Measurements from ENCODE around the gene PMP22. TPM values are rescaled to one million over a fixed set of nuclear protein-coding genes. Genes with fewer than 3 reads are reported as not detected.

Gene PMP22
- polyA plus RNA-seq, 1 donor from 2014 or later, result not detected

DNA sequence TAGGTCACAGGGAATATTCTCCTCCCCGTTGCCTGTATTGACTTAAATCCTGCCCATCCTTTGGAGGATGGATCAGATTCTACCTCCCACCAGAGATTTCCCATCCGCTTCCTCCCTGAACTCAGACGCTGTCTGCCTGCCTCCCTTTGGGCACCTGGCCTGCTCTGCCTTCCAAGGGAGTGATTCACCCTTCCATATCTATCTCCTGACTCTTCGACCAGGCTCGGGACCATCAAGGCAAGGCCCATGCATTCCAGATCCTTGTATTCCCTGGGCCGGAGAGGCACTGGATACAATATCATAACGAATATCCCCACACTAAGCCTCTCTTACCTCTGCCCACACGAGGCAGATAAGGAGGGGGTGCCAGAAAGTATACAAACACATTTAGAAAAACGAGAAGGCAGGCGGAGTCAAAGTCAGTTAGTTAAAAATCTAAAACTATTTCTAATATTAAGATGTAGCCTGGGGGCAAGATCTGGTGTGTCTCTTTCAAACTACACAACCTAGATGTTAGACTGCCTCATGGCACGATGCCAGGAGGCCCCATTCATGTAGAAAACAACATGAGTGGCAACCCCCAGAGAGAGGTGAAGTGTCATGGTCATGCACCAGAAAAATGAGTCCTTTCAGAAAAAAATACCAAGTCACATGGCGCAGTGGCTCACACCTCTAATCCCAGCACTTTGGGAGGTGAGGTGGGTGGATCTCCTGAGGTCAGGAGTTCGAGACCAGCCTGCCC, 9.2 kb downstream of the PMP22 start:
- Histone ChIP-seq H2AFZ (ENCODE audit: low read depth, low read length) (no peak overlapping the region), H3K4me2 (ENCODE audit: low read length) (no peak overlapping the region), H3K9me2 (ENCODE audit: insufficient read depth, low read length) (no peaks in the 10 kb centered on the region), H3K9me3 (ENCODE audit: low read length) (no peaks in the 10 kb centered on the region), H3K36me3 (ENCODE audit: insufficient read depth, low read length) (no peaks in the 10 kb centered on the region), H3F3A (ENCODE audit: insufficient read depth, low read length, poor library complexity, severe bottlenecking) (no peaks in the 10 kb centered on the region), H3K9ac (ENCODE audit: low read length) (no peak overlapping the region), H3K27ac (ENCODE audit: low read length) (no peak overlapping the region), H3K4me3 (ENCODE audit: low read length) (no peak overlapping the region), H4K20me1 (ENCODE audit: insufficient read depth) (no peaks in the 10 kb centered on the region), H3K27me3 (ENCODE audit: insufficient read depth, low read depth, low read length) (peaks cover 12% of the 10 kb centered on the region), H3K79me2 (replicated peaks; ENCODE audit: insufficient read depth, low read length) (no peaks in the 10 kb centered on the region)
- TF ChIP-seq RAD21 (conservative IDR thresholded peaks at IDR 0.05) (no peak), SMC3 (conservative IDR thresholded peaks at IDR 0.05; ENCODE audit: poor library complexity) (no peak), EP300 (conservative IDR thresholded peaks at IDR 0.05; ENCODE audit: poor library complexity, severe bottlenecking) (no peak)
- TF ChIP-seq, protein P1, sequence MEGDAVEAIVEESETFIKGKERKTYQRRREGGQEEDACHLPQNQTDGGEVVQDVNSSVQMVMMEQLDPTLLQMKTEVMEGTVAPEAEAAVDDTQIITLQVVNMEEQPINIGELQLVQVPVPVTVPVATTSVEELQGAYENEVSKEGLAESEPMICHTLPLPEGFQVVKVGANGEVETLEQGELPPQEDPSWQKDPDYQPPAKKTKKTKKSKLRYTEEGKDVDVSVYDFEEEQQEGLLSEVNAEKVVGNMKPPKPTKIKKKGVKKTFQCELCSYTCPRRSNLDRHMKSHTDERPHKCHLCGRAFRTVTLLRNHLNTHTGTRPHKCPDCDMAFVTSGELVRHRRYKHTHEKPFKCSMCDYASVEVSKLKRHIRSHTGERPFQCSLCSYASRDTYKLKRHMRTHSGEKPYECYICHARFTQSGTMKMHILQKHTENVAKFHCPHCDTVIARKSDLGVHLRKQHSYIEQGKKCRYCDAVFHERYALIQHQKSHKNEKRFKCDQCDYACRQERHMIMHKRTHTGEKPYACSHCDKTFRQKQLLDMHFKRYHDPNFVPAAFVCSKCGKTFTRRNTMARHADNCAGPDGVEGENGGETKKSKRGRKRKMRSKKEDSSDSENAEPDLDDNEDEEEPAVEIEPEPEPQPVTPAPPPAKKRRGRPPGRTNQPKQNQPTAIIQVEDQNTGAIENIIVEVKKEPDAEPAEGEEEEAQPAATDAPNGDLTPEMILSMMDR (IDR thresholded peaks at IDR 0.05; ENCODE audit: poor library complexity, severe bottlenecking), result no peak

DNA sequence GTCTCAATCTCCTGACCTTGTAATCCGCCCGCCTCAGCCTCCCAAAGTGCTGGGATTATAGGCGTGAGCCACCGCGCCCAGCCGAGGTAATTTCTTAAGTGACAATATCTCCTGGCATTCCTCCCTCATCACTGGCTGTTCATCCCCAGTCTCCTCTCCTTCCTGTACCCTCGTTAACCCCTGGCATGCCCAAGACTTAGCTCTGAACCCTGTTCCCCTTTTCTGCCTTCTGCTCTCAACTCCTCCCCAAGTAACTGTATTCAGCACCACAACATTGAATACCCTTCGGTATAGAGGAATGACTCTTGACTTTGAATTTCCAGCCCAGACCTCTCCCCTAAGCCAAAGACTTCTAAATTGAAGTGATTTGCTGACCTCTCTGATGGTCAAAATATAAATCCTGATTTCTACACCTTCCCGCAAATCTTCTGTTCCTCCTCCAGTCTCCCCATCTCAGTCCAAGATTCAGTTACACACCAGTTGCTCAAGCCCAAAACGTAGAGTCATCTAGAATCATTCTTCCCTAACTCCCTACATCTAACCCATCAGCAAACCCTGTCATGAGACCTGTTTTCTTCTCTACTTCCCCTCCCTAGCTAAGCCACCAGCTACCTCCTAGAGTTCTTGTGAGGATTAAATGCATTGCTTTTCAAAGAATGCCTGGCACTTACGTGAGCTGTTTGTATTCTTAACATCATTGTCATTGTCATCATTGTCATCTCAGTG, 14.8 kb downstream of the PMP22 start:
- no peak overlapping the region for H3K27ac ChIP-seq (ENCODE audit: low read length)
- no peak overlapping the region for H2AFZ ChIP-seq (ENCODE audit: low read depth, low read length)
- no peaks in the 10 kb centered on the region for H3F3A ChIP-seq (ENCODE audit: insufficient read depth, low read length, poor library complexity, severe bottlenecking)
- H3K27me3 ChIP-seq (ENCODE audit: insufficient read depth, low read depth, low read length), result no peaks in the 10 kb centered on the region
- no peak overlapping the region for H3K4me3 ChIP-seq (ENCODE audit: low read length)
- H3K79me2 ChIP-seq (replicated peaks; ENCODE audit: insufficient read depth, low read length), result no peaks in the 10 kb centered on the region
- no peaks in the 10 kb centered on the region for H4K20me1 ChIP-seq (ENCODE audit: insufficient read depth)
- H3K36me3 ChIP-seq (ENCODE audit: insufficient read depth, low read length), result no peaks in the 10 kb centered on the region
- no peak for TF ChIP-seq RAD21 (conservative IDR thresholded peaks at IDR 0.05)
- TF ChIP-seq POLR2AphosphoS5 (IDR thresholded peaks at IDR 0.05), result no peak
- TF ChIP-seq EZH2 (IDR thresholded peaks at IDR 0.05; ENCODE audit: borderline replicate concordance, insufficient read depth, low read length, poor library complexity, severe bottlenecking), result no peak
- TF ChIP-seq, protein P2, sequence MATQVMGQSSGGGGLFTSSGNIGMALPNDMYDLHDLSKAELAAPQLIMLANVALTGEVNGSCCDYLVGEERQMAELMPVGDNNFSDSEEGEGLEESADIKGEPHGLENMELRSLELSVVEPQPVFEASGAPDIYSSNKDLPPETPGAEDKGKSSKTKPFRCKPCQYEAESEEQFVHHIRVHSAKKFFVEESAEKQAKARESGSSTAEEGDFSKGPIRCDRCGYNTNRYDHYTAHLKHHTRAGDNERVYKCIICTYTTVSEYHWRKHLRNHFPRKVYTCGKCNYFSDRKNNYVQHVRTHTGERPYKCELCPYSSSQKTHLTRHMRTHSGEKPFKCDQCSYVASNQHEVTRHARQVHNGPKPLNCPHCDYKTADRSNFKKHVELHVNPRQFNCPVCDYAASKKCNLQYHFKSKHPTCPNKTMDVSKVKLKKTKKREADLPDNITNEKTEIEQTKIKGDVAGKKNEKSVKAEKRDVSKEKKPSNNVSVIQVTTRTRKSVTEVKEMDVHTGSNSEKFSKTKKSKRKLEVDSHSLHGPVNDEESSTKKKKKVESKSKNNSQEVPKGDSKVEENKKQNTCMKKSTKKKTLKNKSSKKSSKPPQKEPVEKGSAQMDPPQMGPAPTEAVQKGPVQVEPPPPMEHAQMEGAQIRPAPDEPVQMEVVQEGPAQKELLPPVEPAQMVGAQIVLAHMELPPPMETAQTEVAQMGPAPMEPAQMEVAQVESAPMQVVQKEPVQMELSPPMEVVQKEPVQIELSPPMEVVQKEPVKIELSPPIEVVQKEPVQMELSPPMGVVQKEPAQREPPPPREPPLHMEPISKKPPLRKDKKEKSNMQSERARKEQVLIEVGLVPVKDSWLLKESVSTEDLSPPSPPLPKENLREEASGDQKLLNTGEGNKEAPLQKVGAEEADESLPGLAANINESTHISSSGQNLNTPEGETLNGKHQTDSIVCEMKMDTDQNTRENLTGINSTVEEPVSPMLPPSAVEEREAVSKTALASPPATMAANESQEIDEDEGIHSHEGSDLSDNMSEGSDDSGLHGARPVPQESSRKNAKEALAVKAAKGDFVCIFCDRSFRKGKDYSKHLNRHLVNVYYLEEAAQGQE (IDR thresholded peaks at IDR 0.05; ENCODE audit: borderline replicate concordance), result no peak
- no peak for TF ChIP-seq MXI1 (conservative IDR thresholded peaks at IDR 0.05; ENCODE audit: poor library complexity, severe bottlenecking)
- TF ChIP-seq, protein P1 (IDR thresholded peaks at IDR 0.05; ENCODE audit: poor library complexity, severe bottlenecking), result no peak
- no peak for TF ChIP-seq EP300 (conservative IDR thresholded peaks at IDR 0.05; ENCODE audit: poor library complexity, severe bottlenecking)
- no peak for TF ChIP-seq SMC3 (conservative IDR thresholded peaks at IDR 0.05; ENCODE audit: poor library complexity)
- no peak for TF ChIP-seq TAF1 (IDR thresholded peaks at IDR 0.05; ENCODE audit: low read depth)
- H3K4me2 ChIP-seq (ENCODE audit: low read length), result no peak overlapping the region
- no peak overlapping the region for H3K9ac ChIP-seq (ENCODE audit: low read length)
- no peaks in the 10 kb centered on the region for H3K9me2 ChIP-seq (ENCODE audit: insufficient read depth, low read length)
- H3K9me3 ChIP-seq (ENCODE audit: low read length), result no peaks in the 10 kb centered on the region
